Glutamatergic neuron (in vitro differentiated cells): Measurements from ENCODE around the gene TRIM33. TPM values are rescaled to one million over a fixed set of nuclear protein-coding genes. Genes with fewer than 3 reads are reported as not detected.

ENCODE experiments used
- DNase-seq: peaks from one replicate; pipeline ENCODE4 v3.0.0; 2022
- H3K27ac Mint-ChIP-seq: one replicate; pipeline ENCODE4 v1.8.0; 2020; ENCODE audit warnings: mild to moderate bottlenecking, mixed read lengths, inconsistent platforms; ENCODE audit not compliant: unreplicated experiment
- H3K27me3 Mint-ChIP-seq: one replicate; pipeline ENCODE4 v1.8.0; 2020; ENCODE audit warnings: mild to moderate bottlenecking, moderate library complexity, mixed read lengths, inconsistent platforms; ENCODE audit not compliant: unreplicated experiment
- H3K36me3 Mint-ChIP-seq: one replicate; pipeline ENCODE4 v1.8.0; 2020; ENCODE audit warnings: mild to moderate bottlenecking, mixed read lengths, inconsistent platforms; ENCODE audit not compliant: unreplicated experiment
- H3K4me1 Mint-ChIP-seq: one replicate; pipeline ENCODE4 v1.8.0; 2020; ENCODE audit warnings: mild to moderate bottlenecking, low read depth, mixed read lengths, inconsistent platforms; ENCODE audit not compliant: unreplicated experiment
- H3K4me3 Mint-ChIP-seq: one replicate; pipeline ENCODE4 v1.8.0; 2020; ENCODE audit warnings: mild to moderate bottlenecking, mixed read lengths, inconsistent platforms; ENCODE audit not compliant: unreplicated experiment
- H3K9me3 Mint-ChIP-seq: one replicate; pipeline ENCODE4 v1.8.0; 2020; ENCODE audit warnings: mild to moderate bottlenecking, moderate library complexity, mixed read lengths, inconsistent platforms; ENCODE audit not compliant: unreplicated experiment
- long read RNA-seq: library from polyadenylated mRNA; unstranded; transcript quantifications from one replicate; pipeline ENCODE4 v2.0.0, GENCODE V29; 2020; ENCODE audit not compliant: unreplicated experiment
- total RNA-seq: library from RNA; stranded (reverse); fragmentation: NEBNext Ultra II Directional; extraction: Animal tissue kit (Norgen Biotek cat#: 25700); gene quantifications from one replicate; pipeline ENCODE4 v1.2.1, GENCODE V29; 2021; ENCODE audit not compliant: unreplicated experiment
- TF ChIP-seq, protein P1 (sequence below): fragments of 200-600 bp; sonication (generic); IDR thresholded peaks from one replicate; pipeline ENCODE4 v1.5.0; 2021; ENCODE audit not compliant: partially characterized antibody, unreplicated experiment

TRIM33 gene
- 69.3 TPM for total RNA-seq
- long read RNA-seq, partial matches to known transcripts: 1 of 1 reads
- long read RNA-seq, other reads (novel, unspliced or antisense): 0 of 1 reads

DNA sequence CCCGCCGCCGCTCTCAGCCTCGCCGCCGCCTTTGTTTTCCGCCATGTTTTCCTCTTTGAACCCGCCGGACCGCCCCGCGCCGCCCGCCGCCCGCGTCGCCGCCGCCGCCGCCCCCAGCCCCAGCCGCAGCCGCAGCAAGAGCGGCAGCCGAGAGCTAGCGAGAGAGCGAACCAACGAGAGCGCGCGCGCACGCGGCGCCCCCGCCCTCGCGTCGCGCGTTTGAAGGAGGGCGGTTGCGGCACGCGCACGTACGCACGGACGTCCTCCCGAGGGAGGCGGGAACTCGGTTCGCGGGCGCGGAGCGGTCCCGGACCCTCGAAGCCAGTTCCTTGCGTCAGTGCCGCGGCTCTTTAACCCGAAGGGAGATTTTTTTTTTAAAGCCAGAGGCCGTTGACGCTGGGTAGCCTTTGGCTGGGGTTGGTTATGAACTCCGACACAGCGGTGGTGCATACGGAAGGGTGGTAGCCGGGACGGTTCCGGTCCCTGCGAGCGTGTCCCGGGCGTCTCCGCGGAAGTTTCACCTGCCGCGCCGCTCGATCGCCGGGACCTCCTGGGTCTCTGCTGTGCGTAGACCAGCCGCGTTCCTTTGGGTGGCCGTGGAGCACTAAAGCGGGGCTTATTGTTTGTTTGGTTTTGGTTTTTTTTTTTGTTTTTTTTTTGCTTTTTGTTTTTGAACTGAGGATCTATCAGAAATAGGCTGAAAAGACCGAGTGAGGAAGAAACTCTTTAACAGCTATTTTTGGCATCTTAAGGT, at the start of gene TRIM33:
TSS of gene TRIM33 (minus strand) at position 172 of the 754 bp plus-strand sequence. CDS start at position 45, 127 bp downstream.
- peaks cover 20% of the 10 kb centered on the region for H3K4me1 Mint-ChIP-seq
- peak within 1 kb of the TSS; percentile 98 for H3K4me3 Mint-ChIP-seq
- no peaks in the 10 kb centered on the region for H3K36me3 Mint-ChIP-seq
- peaks cover 5% of the 10 kb centered on the region for H3K9me3 Mint-ChIP-seq
- peaks cover 8% of the 10 kb centered on the region for H3K27me3 Mint-ChIP-seq
- DNase-seq: peak; percentile 93
- H3K27ac Mint-ChIP-seq: peak within 1 kb of the TSS; percentile 85
- TF ChIP-seq, protein P1, sequence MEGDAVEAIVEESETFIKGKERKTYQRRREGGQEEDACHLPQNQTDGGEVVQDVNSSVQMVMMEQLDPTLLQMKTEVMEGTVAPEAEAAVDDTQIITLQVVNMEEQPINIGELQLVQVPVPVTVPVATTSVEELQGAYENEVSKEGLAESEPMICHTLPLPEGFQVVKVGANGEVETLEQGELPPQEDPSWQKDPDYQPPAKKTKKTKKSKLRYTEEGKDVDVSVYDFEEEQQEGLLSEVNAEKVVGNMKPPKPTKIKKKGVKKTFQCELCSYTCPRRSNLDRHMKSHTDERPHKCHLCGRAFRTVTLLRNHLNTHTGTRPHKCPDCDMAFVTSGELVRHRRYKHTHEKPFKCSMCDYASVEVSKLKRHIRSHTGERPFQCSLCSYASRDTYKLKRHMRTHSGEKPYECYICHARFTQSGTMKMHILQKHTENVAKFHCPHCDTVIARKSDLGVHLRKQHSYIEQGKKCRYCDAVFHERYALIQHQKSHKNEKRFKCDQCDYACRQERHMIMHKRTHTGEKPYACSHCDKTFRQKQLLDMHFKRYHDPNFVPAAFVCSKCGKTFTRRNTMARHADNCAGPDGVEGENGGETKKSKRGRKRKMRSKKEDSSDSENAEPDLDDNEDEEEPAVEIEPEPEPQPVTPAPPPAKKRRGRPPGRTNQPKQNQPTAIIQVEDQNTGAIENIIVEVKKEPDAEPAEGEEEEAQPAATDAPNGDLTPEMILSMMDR: no peak

DNA sequence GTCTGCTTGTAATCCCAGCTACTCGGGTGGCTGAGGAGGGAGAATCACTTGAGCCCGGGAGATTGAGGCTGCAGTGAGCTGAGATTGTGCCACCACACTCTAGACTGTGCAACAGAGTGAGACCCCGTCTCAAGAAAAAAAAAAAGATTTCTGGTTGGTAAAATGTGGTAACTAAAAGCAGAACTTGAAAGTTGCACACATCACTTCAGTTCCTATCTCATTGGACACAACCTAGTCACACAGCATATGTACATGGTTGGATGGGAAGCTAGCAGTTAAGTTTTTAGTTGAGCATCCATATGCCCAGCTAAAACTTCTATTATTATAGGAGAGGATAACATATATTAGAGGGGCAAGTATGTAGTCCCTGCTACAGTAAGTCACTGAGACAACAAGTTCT, 48.4 kb upstream of the TRIM33 start:
- Mint-ChIP-seq H3K36me3 (no peaks in the 10 kb centered on the region), H3K9me3 (no peaks in the 10 kb centered on the region), H3K27me3 (no peaks in the 10 kb centered on the region), H3K27ac (no peak overlapping the region), H3K4me1 (no peaks in the 10 kb centered on the region), H3K4me3 (no peak overlapping the region)
- no peak for DNase-seq
- TF ChIP-seq, protein P1: no peak

DNA sequence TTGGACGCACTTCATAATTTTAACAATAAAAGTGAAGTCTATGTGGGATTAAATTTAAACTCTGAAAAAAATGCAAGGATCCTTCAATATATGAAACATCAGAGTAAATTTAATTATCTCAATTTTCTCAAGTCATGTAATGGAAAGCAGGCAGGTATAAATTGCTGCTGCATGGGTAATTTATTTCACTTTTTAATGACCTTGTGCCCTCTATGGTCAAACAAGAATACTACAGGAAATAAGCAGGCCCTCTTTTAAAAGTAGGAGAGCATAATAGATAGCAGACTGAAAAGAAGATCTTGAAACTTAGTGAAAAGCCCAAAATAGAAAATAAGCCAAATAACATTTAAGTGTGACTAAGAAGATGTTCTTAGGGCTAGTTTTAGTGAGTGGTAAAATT, 47.5 kb upstream of the TRIM33 start:
- no peak for DNase-seq
- no peaks in the 10 kb centered on the region for H3K36me3 Mint-ChIP-seq
- H3K4me1 Mint-ChIP-seq: no peaks in the 10 kb centered on the region
- H3K9me3 Mint-ChIP-seq: no peaks in the 10 kb centered on the region
- no peak overlapping the region for H3K4me3 Mint-ChIP-seq
- no peak overlapping the region for H3K27ac Mint-ChIP-seq
- H3K27me3 Mint-ChIP-seq: no peaks in the 10 kb centered on the region
- TF ChIP-seq, protein P1: no peak

DNA sequence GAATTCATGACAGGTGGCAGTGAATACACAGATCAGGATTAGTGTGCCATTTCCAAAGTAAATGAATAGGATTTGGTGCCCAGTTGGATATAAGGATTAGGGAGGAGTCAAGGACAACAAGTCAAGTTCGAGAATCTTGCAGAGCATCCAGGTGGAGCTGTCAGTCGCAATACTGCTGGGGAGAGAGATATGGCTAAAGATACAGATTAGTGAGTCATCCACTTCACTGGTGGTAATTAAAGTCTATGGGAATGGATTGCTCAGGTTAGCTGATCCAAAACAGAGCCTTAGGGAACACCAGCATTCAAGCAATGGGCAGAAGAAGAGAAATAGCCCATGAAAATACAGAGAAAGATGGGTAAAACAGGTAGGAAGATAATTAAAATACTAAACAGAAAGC, 43.6 kb upstream of the TRIM33 start:
- DNase-seq: no peak
- TF ChIP-seq, protein P1: no peak
- Mint-ChIP-seq H3K4me1 (no peaks in the 10 kb centered on the region), H3K27ac (no peak overlapping the region), H3K4me3 (no peak overlapping the region), H3K9me3 (no peaks in the 10 kb centered on the region), H3K36me3 (no peaks in the 10 kb centered on the region), H3K27me3 (no peaks in the 10 kb centered on the region)

DNA sequence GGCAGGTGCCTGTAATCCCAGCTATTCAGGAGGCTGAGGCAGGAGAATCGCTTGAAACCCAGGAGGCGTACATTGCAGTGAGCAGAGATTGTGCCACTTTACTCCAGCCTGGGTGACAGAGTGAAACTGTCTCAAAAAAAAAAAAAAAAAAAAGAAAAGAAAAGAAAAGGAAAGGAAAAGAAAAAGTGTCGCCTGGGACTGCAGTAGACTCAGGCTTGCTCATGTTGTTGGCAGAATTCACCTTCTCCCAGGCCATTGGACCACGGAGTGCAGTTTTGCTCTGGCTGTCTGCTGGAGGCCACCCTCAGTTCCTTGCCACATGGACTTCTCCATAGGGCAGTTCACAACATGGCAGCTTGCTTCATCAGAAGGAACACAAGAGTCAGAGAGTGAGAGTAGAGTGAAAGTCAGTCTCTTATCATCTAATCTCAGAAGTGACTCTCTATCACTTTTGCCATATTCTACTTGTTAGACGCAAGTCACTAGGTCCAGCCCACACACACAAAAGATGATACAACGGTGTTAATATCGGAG, 41.2 kb upstream of the TRIM33 start:
- H3K9me3 Mint-ChIP-seq: peaks cover 2% of the 10 kb centered on the region
- no peak for DNase-seq
- no peak overlapping the region for H3K27ac Mint-ChIP-seq
- H3K4me3 Mint-ChIP-seq: no peak overlapping the region
- TF ChIP-seq, protein P1: no peak
- no peaks in the 10 kb centered on the region for H3K4me1 Mint-ChIP-seq
- H3K36me3 Mint-ChIP-seq: no peaks in the 10 kb centered on the region
- H3K27me3 Mint-ChIP-seq: no peaks in the 10 kb centered on the region
